H4 (cell line): ENCODE results near the gene NFIX. TPM values are rescaled to one million over a fixed set of nuclear protein-coding genes. Genes with fewer than 3 reads are reported as not detected.
A peak's percentile ranks its signal among the peaks of the same experiment; 100 is the strongest.

Experiments
- DNase-seq: peaks from one replicate; pipeline ENCODE4 v3.0.0-alpha.2; 2015; ENCODE audit warnings: low spot score
- total RNA-seq: library from RNA; depleted of rRNA; stranded (reverse); fragments of >200 nt; shearing (Covaris generic); gene quantifications from 2 replicates; pipeline ENCODE4 v1.2.3, GENCODE V29; 2014

Gene NFIX
- total RNA-seq, 1 experiment from 2014 or later: 13.8 TPM

DNA sequence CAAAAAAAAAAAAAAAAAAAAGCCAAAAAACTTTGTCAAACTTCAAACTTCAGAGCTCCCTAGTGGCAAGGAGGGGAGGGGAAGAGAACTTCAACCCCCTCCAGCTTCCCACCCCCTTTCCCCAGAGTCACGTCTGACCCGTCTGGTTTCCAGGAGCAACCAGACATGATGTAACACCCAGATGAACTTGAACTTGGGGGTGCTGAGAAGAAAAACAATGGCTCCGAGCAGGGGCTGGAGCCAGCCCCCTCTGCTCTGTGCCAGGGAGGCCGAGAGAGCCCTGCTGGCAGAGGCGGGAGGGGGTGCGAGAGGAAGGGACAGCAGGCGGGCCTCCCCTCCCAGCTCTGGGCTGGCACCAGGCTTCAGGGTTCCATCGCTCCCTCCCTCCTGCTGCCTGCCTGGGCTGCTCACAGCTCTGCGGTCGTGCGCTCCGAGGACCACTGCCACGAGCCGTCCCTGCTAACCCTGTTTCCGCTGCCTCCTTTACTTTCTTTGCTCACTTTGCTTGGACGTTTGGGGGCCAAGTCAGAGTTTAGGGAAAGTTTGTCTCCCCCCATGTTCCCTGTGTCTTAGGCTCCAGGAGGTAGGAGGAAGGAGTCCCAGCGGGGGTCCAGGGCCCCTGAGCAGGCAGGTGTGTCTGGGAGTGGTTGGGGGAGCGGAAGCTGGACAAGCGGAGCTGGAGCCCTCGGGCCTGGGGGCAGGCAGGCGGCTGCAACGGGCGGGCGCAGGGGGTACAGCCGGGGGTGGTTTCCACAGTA lies 96.3 kb downstream of the NFIX start:
- DNase-seq: peak; percentile 50

DNA sequence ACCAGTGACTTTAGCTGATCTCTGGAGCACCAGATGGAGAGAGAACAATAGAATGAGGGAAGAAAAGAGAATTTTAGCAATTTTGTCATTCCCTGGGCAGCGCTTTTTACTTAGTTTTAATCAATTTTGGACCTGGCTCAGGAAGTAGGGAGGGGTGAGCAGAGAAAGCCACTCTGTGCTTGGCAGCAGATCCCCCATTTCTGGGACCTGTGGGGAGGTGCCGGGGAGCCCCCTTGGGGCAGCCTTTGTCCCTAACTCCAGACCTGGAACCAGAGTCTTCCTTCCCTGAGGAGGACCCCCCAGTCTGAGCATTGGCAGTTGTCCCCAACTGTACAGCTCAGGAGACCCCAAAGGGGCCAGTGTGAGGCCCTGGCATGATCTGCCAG lies 96.9 kb downstream of the NFIX start:
- DNase-seq: no peak

DNA sequence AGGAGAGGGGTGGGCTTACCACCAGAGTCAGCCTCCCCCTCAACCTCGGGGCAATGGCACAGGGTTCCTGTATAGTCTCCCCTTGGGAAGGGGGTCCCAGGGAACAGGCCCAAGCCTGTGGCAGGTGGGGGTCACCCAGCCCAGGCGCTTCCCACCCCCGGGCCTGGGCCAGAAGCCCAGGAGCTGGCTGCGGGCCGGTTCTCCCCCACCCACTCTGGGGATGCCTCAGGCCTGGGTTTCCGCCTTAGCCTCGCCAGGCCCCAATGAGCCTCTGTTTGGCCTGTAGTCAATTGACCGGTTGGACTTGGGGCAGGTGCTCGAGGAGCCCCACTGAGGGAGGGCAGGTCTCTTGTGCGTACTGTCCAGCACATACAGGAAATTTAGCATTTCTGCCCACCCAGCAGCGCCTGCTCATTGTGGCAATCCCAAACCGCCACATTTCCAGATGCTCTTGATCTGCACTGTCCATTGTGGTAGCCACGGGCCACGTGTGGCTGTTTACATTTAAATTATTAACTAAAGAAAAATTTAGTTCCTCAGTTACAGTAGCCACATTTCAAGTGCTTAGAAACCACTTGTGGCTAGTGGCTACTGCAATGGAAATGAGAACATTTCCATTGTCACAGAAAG lies 97.4 kb downstream of the NFIX start:
- DNase-seq: no peak

DNA sequence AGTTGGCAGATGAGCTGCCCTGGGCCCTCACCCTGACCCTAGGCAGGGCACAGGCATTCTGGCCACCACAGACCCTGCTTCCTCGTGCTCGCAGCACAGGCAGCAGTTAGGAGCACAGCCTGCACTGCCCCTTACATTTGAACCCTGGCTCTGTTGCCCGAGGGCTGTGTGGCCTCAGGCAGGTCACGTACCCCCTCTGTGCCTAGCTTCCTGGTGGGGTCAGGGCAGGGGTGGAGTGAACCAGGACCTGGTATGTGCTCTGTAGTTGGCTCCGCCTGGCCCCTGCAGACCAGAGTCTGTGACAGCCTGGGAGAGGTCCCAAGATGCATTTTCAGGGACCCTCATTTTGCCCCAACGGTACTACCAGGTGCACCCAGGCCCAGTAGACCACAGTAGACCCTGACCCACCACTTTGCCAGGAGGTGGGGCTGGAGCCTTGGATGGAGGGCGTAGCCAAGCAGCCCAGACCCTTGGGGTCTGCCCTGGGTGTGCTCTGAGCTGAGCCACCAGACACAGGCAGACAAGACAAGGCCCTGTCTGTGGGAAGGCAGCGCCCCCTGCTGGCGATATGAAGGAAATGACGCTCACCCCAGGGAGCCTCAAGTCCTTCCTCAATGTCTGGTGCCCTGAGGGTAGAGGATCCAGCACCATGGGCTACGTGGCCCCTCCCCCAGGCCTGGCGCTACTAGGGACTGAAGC lies 98.3 kb downstream of the NFIX start:
- DNase-seq: peak; percentile 79

DNA sequence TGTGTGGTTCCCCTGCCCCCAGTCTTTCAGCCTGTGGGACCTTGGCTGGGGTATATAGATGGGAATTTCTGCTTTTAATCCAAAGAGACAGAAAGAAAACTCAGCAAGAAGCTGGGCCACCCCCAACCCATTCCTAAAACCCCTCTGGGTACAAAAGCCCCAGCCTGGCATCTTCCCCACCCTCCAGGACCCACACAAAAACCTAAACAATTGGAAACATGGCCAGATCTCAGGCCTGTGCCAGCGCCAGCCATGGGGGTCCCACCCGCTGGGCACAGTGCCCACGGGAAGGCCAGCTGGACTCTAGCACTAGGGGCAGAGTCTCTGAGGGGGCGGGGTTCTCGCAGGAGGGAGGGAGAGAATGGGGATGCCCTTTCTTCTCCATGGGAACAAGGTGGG lies 98.8 kb downstream of the NFIX start:
- no peak for DNase-seq

DNA sequence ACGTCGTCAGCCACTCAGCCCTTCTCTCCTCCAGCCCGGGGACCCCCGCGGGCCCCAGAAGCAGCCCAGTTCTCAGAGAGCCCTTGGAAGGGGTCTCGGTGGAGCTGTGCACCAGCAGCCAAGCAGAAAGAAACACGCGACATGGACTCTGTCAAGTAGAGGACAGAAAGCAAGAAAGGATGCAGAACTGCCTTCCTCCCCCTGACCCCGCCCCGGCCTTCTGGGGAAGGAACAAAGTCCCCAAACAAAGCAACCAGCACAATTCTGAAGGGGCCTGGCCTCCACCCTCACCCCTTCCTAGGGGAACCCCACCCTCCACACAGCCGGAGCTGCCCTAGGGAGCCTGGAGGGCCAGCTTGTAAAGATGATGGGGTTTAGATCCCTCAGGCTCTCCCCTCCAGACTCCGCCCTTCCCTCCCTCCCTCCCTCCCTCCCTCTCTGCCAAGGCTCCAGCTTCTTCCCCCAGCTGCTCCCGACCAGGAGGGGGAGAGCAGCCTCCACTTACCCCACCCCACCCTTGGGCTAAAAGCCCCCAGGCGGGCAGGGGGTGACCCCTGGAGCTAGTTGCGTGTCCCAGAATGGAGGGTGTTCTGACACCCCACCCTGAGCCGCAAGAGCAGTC lies 99.6 kb downstream of the NFIX start:
- DNase-seq: no peak

DNA sequence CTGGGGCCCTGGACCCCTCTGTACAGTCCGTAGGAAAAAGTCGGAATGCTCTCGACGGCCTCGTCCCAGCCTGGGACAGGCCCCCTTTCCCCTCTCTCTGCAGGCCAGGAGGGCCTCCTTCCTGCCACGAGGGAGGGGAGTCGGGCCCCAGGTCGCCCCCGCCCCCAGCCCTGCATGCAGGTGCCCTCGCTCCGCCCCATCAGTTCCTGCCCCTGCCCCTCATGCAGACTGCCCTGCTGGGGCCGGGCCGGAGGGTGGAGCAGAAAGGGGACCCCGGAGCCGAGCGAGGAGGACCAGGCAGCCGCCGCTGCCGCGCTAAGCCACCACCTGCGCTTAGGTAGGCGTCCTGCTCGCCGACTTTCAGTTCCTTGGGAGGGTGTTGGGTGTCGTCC lies 100.1 kb downstream of the NFIX start:
- DNase-seq: no peak

DNA sequence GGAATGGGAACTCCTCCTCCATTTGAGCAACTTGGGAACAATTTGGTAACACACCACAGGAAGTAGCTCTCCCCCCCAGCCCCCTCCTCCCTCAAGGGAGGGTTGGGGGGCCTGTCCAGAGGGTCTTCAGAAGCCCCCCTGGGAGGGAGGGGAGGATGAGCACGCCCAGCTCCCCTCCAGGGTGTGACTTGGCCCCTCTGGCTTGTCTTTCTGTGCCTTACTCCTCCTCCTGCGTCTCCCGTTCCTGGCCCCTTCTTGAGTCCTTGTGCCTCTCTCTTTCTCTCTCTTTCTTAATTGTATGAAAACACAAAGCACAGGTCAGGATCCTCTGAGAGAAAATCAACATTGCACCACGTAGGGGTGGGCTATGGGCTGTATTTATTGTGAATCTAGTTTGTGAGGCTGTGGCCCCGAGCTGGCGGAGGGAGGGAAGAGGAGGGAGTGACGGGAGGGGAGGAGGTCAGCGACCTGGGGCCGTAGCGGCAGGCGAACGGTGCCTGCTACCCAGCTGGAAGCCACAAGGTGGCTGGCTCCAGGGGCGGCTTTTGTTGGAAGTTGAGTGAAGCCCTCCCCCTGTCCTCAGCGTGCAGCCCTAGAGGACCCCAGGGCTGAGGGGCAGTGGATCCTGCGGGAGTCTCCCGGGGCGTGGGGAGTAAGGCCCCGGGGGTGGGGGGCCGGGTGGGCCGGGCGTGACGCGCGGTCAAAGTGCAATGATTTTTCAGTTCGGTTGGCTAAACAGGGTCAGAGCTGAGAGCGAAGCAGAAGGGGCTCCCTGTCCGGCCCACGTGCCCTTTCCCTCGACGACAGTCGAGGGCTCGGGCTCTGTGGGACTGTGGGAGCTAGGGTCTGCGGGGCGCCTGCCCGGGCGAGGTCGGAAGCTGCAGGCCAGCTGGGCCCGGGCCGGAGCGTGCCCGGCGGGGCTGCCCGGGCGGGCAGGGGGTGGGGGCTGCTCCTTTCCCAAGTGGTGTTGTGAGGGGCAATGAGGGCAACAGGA lies 101.0 kb downstream of the NFIX start:
- no peak for DNase-seq

DNA sequence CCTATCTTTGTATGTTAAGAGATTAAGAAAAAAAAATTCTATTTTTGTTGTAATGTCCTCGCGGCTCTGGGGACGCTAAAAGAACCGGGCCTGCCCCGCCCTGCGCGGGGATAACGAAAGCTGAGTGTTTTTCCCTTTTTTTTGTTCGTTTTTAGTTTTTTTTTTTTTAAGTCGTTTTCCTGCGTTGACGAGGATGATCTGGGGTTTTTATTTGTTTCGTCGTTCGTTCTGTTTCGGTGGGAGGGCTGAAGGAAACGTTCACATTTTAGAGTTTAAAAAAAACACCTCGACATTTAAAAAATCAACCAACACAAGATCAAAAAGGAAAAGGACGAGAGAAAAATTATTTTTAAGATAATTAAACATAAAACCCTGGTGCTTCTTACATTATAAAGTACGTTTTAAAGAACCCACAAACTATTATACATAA lies 101.8 kb downstream of the NFIX start:
- no peak for DNase-seq

DNA sequence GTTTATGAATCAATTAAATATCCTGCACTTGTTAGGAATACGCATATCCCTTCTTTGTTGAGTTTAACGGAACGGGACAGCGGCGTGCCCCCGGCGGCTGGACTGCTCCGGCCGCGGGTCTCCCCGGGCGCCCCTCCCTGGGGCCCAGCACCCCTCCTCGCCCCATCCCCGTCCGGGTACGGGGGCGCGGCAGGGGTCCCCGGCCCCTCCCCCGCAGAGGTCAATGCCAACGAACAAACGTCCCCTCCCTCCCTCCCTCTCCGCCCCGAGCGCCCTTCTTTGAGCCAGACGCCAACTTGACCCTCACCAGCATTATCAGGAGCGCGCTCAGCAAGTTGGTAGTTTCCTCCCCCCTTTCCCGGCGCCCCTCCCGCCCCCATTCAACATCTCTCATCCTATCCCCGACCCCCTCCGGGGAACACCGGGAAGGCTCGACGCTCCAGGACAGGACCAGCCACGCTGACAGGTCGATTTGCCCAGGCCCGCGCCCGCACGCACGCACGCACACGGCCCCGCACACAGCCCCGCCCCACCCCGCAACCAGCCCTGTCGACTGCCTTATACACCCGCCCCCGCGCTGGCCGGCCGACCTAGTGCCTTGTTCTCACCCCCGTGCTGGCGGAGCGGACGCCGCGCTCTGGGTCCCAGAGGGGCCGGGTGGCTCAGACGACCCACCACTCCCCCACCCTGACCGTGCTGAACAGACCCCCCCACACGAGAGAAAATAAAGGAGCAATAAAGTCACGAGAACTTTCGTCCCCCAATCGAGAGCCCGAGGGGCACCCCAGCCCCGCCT lies 102.4 kb downstream of the NFIX start:
- DNase-seq: no peak

DNA sequence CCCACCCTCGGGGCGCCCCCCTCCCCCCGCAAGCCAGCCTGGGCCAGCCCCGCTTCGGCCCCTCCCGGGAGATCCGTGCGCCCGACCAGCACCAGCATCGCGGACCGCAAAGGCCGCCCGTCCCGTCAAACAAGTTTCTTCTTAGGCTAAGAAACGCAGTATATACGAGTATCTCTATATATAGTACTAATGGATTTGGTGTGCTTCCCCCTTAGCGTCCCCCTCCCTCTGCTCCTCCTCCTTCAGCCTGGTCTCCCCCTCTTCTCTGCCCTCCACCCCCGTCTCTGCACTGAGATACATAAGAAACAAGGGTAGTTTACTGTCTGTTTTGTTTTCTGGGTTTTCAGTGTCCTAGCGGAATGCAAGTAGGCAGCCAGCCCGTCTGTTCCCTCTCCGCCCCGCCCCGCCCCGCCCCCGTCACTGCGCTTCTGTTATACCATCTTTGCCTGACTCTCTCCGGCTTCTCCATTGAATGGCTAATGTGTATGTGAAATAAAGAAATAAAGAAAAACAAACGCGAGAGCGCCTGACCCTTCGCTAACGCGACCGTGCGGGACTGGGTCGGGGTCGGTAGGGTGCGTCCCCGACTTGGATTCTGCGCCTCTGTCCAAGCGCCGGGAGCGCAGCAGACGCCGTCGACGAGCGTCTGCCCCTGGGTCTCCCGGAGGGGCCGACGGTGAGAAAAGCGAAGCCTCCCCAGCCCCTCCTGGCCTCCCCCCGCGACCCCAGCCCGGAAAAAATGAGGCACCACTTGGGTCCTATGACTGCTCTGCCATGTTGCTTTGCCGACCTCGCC lies 103.2 kb downstream of the NFIX start:
- no peak for DNase-seq

DNA sequence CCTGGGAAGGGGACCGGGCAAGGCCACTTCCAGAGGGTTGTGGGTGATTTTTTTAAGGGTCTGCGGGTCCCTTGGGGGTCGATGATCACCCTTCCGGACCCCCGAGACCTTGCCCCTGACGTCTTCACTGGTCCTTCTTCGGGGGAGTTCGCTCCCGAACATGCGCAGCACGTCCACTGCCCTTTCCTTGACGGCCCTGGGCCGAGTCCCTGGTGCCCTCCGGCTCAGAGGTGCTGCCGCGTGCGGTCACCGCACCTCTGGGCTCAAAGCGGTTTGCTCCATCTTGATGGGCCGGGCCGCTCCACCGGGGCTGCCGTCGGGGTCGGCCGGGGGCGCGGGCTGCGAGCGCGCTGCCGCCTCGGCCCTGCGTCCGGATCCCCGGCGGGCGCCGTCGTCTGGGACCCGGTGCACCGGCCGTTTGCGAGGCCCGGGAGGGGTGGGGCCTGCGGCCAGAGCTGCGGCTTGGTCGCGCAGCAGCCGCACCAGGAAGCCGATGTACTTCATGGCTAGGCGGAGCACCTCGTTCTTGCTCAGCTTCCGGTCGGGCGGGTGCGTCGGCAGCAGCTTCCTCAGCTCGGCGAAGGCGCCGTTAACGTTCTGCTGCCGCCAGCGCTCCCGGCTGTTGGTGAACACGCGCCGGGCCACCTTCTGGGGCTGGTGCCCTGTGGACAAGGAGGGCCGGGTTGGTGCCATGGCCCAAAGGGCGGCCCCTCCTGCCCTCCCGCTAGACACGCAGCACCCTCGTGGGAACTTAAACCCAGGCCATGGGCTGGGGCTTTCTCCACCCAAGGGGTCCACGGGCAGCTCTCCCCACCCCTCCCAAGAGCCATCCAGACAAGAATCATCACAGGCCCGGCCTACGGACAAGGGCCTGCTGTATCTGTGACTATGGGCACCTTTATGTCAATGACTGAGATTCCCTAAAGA lies 104.1 kb downstream of the NFIX start:
- DNase-seq: no peak

DNA sequence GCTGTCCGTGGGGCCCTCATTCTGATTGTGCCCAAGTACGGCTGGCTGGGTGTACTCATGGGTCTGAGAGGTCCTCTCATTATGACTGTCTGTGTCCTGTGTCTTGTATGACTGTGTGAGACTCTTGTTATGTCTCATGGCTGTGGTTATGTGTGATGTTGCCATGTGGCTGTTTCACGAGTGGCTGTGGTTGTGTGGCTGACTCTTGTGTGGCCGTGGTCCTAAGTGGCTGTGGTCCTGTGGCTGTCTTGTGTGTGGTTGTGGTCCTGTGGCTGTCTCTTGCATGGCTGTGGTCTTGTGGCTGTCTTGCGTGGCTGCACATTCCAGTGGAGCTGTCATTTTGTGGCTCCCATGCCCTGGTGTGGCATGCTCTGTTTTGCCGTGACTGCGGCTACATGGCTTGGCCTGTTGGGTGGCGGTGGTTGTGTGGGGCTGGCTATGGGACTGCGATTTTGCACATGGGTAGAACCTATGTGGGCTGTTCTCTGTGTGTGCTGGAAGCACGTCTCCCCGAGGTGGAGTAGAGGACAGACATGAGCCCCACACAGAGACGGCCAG lies 104.8 kb downstream of the NFIX start:
- no peak for DNase-seq

DNA sequence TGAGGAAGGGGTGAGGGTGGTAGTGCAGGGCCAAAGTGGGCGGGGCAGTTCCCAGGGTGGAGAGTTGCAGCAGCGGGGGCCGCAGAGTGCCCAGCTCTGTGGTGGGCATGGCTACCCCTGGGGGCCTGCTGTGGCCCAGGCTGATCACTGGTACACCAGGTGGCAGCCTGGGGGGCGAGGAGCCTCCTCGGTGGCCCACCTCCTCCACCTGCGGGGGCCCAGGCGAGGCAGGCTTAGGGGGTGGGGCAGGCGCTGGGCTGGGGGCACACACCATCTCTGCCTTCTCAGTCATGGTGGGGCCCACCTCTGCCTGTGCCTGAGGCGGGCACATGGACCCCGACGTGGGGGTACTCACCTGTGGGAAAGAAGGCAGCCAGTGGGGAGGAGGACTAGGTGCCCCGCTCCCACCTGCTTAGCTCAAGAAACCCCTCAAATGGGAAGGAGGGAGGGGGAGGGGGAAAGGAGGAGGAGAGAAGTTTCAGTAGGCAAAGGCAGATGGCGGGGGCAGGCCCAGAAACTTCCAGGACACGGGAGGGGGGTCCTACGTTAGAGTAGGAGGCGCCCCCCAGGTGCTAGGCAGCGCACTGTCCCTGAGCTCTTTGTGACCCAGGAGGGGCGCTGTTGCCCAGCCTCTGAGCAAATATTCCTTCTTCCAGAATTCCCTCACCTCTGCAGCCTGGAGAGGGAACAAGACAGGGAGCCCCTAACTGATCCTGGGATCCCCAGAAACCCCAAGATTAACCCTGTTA lies 105.7 kb downstream of the NFIX start:
- no peak for DNase-seq

DNA sequence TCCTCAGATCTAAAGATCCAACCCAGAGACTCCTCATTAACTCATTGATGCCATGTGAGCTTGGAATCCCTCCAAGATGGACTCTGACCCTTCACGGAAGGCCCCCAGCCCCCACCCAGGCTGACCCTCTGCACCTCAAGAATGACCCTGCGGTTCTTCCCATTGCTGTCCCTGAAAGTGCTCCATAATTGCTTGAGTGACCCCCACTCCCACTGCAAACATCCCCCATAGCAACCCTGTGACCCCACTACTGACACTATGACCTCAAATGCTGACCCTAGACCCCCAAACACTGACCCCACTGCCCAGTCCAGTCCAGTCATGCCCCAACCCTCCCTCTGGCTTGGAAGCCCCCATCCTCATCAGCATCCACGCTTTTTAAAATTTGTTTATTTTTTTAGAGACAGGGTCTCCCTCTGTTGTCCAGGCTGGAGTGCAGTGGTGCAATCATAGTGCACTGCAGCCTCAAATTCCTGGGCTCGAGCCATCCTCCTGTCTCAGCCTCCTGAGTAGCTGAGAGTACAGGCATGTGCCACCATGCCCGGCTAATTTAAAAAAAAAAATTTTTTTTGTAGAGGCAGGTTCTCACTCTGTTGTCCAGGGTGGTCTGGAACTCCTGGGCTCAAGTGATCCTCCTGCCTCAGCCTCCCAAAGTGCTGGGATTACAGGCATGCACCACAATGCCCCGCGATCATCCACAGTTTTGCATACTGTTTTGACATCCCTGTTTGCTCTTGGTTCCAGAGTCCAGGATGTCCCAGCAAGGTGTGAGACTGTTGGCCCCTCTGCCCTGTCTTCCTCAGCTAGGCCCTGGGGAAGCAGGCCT lies 106.5 kb downstream of the NFIX start:
- DNase-seq: no peak

DNA sequence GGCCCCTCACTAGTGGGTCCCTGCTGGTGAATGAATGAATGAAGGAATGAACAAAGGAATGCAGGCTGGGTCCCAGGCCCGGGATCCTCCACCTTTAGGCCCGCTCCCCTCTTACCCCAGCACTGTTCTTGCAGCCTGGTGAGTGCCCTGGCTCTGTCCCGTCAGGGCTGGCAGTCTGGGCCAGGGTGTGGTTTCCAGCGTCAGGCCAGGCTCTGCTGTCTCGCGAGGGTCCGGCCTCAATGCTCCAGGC lies 107.1 kb downstream of the NFIX start:
- DNase-seq: no peak
